Fibroblast of skin of left quadriceps (primary cell): ENCODE measurements around the gene RGS13.

Experiments
- DNase-seq, 2 experiments: peaks; one replicate each; pipeline ENCODE4 v3.0.0-alpha.2; 2013; ENCODE audit warnings: low read depth in 2 of 2

RGS13 gene

GRCh38 chr1:192635939-192636338 is at the start of gene RGS13:
TSS of gene RGS13 (plus strand) at chr1:192636147. CDS start at chr1:192644335, 8,188 bp downstream.
- no peak for DNase-seq

GRCh38 chr1:192587386-192588266 is 48.3 kb upstream of the RGS13 start:
- DNase-seq: no peak

GRCh38 chr1:192588546-192588945 is 47.4 kb upstream of the RGS13 start:
- no peak for DNase-seq

GRCh38 chr1:192589813-192590212 is 46.1 kb upstream of the RGS13 start:
- DNase-seq: no peak

- DNase-seq: no peak
Measured at GRCh38 chr1:192592517-192592916, 43.4 kb upstream of the RGS13 start.

GRCh38 chr1:192592981-192593708 is 42.8 kb upstream of the RGS13 start:
- no peak for DNase-seq

- no peak for DNase-seq
Measured at GRCh38 chr1:192595299-192595698, 40.6 kb upstream of the RGS13 start.

- no peak for DNase-seq
Measured at GRCh38 chr1:192598589-192598988, 37.4 kb upstream of the RGS13 start.

- DNase-seq: no peak
Measured at GRCh38 chr1:192600275-192600674, 35.7 kb upstream of the RGS13 start.

GRCh38 chr1:192601143-192601542 is 34.8 kb upstream of the RGS13 start:
- no peak for DNase-seq

- no peak for DNase-seq
Measured at GRCh38 chr1:192601567-192601966, 34.4 kb upstream of the RGS13 start.

GRCh38 chr1:192602757-192603156 is 33.2 kb upstream of the RGS13 start:
- DNase-seq: no peak

GRCh38 chr1:192603218-192603787 is 32.6 kb upstream of the RGS13 start:
- no peak for DNase-seq

- DNase-seq: no peak
Measured at GRCh38 chr1:192604979-192605620, 30.8 kb upstream of the RGS13 start.

GRCh38 chr1:192608671-192609070 is 27.3 kb upstream of the RGS13 start:
- DNase-seq: no peak

GRCh38 chr1:192609110-192610079 is 26.6 kb upstream of the RGS13 start:
- DNase-seq: no peak

GRCh38 chr1:192610112-192610889 is 25.6 kb upstream of the RGS13 start:
- DNase-seq: no peak

GRCh38 chr1:192615055-192615454 is 20.9 kb upstream of the RGS13 start:
- DNase-seq: no peak

- no peak for DNase-seq
Measured at GRCh38 chr1:192620071-192620635, 15.8 kb upstream of the RGS13 start.
